Neural cell (in vitro differentiated cells): ENCODE measurements around the gene PHLDB2.

Experiments
- EP300 ChIP-seq: fragments of 450-650 bp; conservative IDR thresholded peaks from 2 replicates; pipeline ENCODE4 v1.6.1; 2014; ENCODE audit warnings: antibody characterized with exemption, mild to moderate bottlenecking, moderate library complexity; ENCODE audit not compliant: poor library complexity, severe bottlenecking
- EZH2 ChIP-seq: fragments of 200-600, 300-800 bp; shearing (Covaris generic), sonication (generic); IDR thresholded peaks from 2 replicates; pipeline ENCODE4 v1.6.1; 2014; ENCODE audit warnings: antibody characterized with exemption, low read length, borderline replicate concordance, mild to moderate bottlenecking; ENCODE audit not compliant: insufficient read depth, poor library complexity, severe bottlenecking
- MXI1 ChIP-seq: fragments of 450-650 bp; conservative IDR thresholded peaks from 2 replicates; pipeline ENCODE4 v1.6.1; 2014; ENCODE audit warnings: antibody characterized with exemption, mild to moderate bottlenecking; ENCODE audit not compliant: poor library complexity, severe bottlenecking
- REST ChIP-seq: IDR thresholded peaks from 2 replicates; pipeline ENCODE4 v1.6.1; 2012; ENCODE audit warnings: borderline replicate concordance
- TAF1 ChIP-seq: IDR thresholded peaks from 2 replicates; pipeline ENCODE4 v1.6.1; 2012; ENCODE audit warnings: low read depth
- TF ChIP-seq, protein P1 (sequence below): fragments of 450-650 bp; IDR thresholded peaks from 2 replicates; pipeline ENCODE4 v1.5.1; 2014; ENCODE audit warnings: antibody characterized with exemption, mild to moderate bottlenecking, moderate library complexity; ENCODE audit not compliant: poor library complexity, severe bottlenecking

- TF ChIP-seq EZH2: no peak
- TF ChIP-seq, protein P1, sequence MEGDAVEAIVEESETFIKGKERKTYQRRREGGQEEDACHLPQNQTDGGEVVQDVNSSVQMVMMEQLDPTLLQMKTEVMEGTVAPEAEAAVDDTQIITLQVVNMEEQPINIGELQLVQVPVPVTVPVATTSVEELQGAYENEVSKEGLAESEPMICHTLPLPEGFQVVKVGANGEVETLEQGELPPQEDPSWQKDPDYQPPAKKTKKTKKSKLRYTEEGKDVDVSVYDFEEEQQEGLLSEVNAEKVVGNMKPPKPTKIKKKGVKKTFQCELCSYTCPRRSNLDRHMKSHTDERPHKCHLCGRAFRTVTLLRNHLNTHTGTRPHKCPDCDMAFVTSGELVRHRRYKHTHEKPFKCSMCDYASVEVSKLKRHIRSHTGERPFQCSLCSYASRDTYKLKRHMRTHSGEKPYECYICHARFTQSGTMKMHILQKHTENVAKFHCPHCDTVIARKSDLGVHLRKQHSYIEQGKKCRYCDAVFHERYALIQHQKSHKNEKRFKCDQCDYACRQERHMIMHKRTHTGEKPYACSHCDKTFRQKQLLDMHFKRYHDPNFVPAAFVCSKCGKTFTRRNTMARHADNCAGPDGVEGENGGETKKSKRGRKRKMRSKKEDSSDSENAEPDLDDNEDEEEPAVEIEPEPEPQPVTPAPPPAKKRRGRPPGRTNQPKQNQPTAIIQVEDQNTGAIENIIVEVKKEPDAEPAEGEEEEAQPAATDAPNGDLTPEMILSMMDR: no peak
- TF ChIP-seq MXI1: no peak
- no peak for TF ChIP-seq EP300
- TF ChIP-seq TAF1: no peak
- TF ChIP-seq REST: no peak
Measured at GRCh38 chr3:111939873-111940272, 80.8 kb downstream of the PHLDB2 start.
